DND-41 (cell line): ENCODE results near the gene PDZD8.
"Not testable (repeated sequence)": the region's sequence is repeated elsewhere in the genome, so short reads cannot be mapped to it uniquely, and the experiment has no call there.

Experiments used
- ATAC-seq: fragments of 200-7000 bp; cut with Tn5 transposase; 3 replicates; pipeline ENCODE4 v1.9.1; 2021; ENCODE audit warnings: low read depth; ENCODE audit not compliant: insufficient read depth
- DNase-seq: peaks from one replicate; pipeline ENCODE4 v3.0.0-alpha.2; 2020
- H2AFZ ChIP-seq: 2 replicates; pipeline ENCODE4 v1.6.0; 2012; ENCODE audit warnings: low read depth, low read length
- H3K27ac ChIP-seq: 2 replicates; pipeline ENCODE4 v1.5.1; 2012; ENCODE audit warnings: low read length, inconsistent platforms
- H3K27me3 ChIP-seq: fragments of 200-600 bp; sonication (generic); 2 replicates; pipeline ENCODE4 v1.6.0; 2012; ENCODE audit warnings: low read length, mild to moderate bottlenecking, inconsistent platforms; ENCODE audit not compliant: insufficient read depth, poor library complexity
- H3K36me3 ChIP-seq: 2 replicates; pipeline ENCODE4 v1.5.1; 2012; ENCODE audit warnings: low read length, inconsistent platforms; ENCODE audit not compliant: insufficient read depth
- H3K4me1 ChIP-seq: 2 replicates; pipeline ENCODE4 v1.5.1; 2012; ENCODE audit warnings: mild to moderate bottlenecking, low read length; ENCODE audit not compliant: insufficient read depth
- H3K4me2 ChIP-seq: 2 replicates; pipeline ENCODE4 v1.6.0; 2012; ENCODE audit warnings: mild to moderate bottlenecking, moderate library complexity, low read length, inconsistent platforms; ENCODE audit not compliant: insufficient read depth
- H3K4me3 ChIP-seq, 2 experiments: fragments of 200-600 bp in 1 of 2; shearing (Covaris generic) in 1 of 2; 2 replicates each; pipeline ENCODE4 v1.5.1; 2012 to 2016; ENCODE audit warnings: inconsistent platforms in 2 of 2, low read length in 2 of 2, mild to moderate bottlenecking in 2 of 2, low read depth in 1 of 2, moderate library complexity in 1 of 2
- H3K79me2 ChIP-seq: 2 replicates; pipeline ENCODE4 v1.6.0; 2012; ENCODE audit warnings: low read length, inconsistent platforms; ENCODE audit not compliant: insufficient read depth
- H3K9ac ChIP-seq: 2 replicates; pipeline ENCODE4 v1.6.0; 2012; ENCODE audit warnings: low read depth, mild to moderate bottlenecking, inconsistent platforms, low read length, moderate library complexity
- H3K9me3 ChIP-seq: 2 replicates; pipeline ENCODE4 v1.5.1; 2012; ENCODE audit warnings: low read length, moderate library complexity, mild to moderate bottlenecking, inconsistent platforms; ENCODE audit not compliant: insufficient read depth, severe bottlenecking
- H4K20me1 ChIP-seq: 2 replicates; pipeline ENCODE4 v1.6.0; 2012; ENCODE audit warnings: low read length; ENCODE audit not compliant: insufficient read depth
- CTCF ChIP-seq: IDR thresholded peaks from 2 replicates; pipeline ENCODE4 v1.5.1; 2012; ENCODE audit warnings: borderline replicate concordance, low read length, moderate library complexity, mild to moderate bottlenecking; ENCODE audit not compliant: poor library complexity, severe bottlenecking; ENCODE audit errors: extremely low read depth
- EZH2 ChIP-seq: IDR thresholded peaks from 3 replicates; pipeline ENCODE4 v1.6.1; 2012; ENCODE audit warnings: borderline replicate concordance, low read depth, mild to moderate bottlenecking, moderate library complexity, low read length, inconsistent platforms; ENCODE audit not compliant: severe bottlenecking

Gene PDZD8

GRCh38 chr10:117239051-117239450, 136.2 kb downstream of the PDZD8 start:
- Histone ChIP-seq H3K4me1 (no peaks in the 10 kb centered on the region), H3K9ac (no peak overlapping the region), H3K4me3 (no peak overlapping the region), H2AFZ (no peak overlapping the region), H3K27ac (no peak overlapping the region), H3K4me2 (no peak overlapping the region), H4K20me1 (no peaks in the 10 kb centered on the region), H3K9me3 (no peaks in the 10 kb centered on the region), H3K79me2 (no peaks in the 10 kb centered on the region), H3K27me3 (peaks cover 7% of the 10 kb centered on the region), H3K36me3 (no peaks in the 10 kb centered on the region)
- no peak for TF ChIP-seq CTCF
- no peak for TF ChIP-seq EZH2
- ATAC-seq (no peak), DNase-seq (no peak)

DNA sequence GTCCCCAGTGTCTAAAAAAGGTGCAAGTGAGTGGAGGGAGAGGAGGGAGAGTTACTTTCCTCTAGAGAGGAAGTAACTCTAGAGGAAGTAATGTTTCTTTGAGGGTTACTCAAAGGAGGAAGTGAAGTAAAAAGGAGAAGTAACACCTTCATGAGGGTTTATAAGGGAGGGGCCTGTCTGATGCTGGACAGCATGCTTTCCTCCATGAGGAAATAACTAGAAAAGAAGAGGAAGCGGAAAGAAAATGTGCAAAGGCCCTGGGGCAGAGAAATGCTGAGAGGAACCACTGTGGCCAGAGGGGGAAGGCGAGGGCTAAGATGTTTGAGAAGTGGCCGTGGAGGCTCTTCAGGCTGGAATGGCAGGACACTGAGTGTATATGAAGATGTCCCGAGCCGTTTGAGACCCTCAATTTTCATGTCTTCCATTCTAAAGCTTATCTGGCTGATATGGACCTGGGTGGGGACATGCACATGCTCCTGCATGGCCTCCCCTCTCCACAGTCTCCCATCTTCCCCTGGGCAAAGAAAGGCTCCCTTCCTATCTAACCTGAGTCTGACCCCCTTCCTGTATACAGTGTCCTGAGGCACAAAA, 137.7 kb downstream of the PDZD8 start:
- TF ChIP-seq CTCF (no peak), EZH2 (no peak)
- H2AFZ ChIP-seq: no peak overlapping the region
- ATAC-seq: no peak
- H3K4me1 ChIP-seq: no peaks in the 10 kb centered on the region
- H3K27me3 ChIP-seq: peaks cover 7% of the 10 kb centered on the region
- H3K9ac ChIP-seq: no peak overlapping the region
- DNase-seq: no peak
- H3K4me2 ChIP-seq: no peak overlapping the region
- H3K36me3 ChIP-seq: no peaks in the 10 kb centered on the region
- H3K9me3 ChIP-seq: no peaks in the 10 kb centered on the region
- H4K20me1 ChIP-seq: no peaks in the 10 kb centered on the region
- no peak overlapping the region for H3K4me3 ChIP-seq
- no peaks in the 10 kb centered on the region for H3K79me2 ChIP-seq
- no peak overlapping the region for H3K27ac ChIP-seq

GRCh38 chr10:117230107-117230506, 145.1 kb downstream of the PDZD8 start:
- H4K20me1 ChIP-seq, H3K4me3 ChIP-seq, H2AFZ ChIP-seq, H3K4me1 ChIP-seq, H3K27ac ChIP-seq, DNase-seq, ATAC-seq, H3K9ac ChIP-seq, H3K36me3 ChIP-seq, H3K9me3 ChIP-seq, H3K79me2 ChIP-seq, H3K27me3 ChIP-seq, H3K4me2 ChIP-seq: not testable (repeated sequence)

DNA sequence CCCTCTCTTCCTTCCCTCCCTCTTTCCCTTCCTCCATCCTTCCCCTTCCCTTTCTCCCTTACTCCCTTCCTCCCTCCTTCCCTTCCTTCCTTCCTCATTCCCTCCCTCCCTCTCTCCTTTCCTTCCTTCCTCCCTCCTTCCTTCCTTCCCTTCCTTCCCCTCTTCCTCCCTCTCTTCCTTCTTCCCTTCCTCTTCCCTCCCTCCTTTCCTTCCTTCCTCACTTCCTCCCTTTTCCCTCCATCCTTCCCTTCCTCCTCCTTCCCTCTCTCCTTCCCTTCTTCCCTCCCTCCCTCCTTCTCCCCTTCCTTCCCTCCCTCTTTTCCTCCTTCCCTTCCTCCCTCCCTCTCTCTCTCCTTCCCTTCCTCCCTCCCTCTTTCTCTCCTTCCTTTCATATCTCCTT, 147.0 kb downstream of the PDZD8 start:
- Histone ChIP-seq H3K36me3 (no peaks in the 10 kb centered on the region), H3K27ac (no peak overlapping the region), H3K4me1 (no peaks in the 10 kb centered on the region), H3K27me3 (no peaks in the 10 kb centered on the region), H3K4me3 (no peak overlapping the region), H2AFZ (no peak overlapping the region), H3K9me3 (no peaks in the 10 kb centered on the region), H4K20me1 (no peaks in the 10 kb centered on the region), H3K9ac (no peak overlapping the region), H3K79me2 (no peaks in the 10 kb centered on the region), H3K4me2 (no peak overlapping the region)
- DNase-seq (no peak), ATAC-seq (no peak)
- TF ChIP-seq CTCF (no peak), EZH2 (no peak)
